ENCODE results near the gene CDCP2.
A peak's percentile ranks its signal among the peaks of the same experiment; 100 is the strongest.

The CDCP2 gene

DNA sequence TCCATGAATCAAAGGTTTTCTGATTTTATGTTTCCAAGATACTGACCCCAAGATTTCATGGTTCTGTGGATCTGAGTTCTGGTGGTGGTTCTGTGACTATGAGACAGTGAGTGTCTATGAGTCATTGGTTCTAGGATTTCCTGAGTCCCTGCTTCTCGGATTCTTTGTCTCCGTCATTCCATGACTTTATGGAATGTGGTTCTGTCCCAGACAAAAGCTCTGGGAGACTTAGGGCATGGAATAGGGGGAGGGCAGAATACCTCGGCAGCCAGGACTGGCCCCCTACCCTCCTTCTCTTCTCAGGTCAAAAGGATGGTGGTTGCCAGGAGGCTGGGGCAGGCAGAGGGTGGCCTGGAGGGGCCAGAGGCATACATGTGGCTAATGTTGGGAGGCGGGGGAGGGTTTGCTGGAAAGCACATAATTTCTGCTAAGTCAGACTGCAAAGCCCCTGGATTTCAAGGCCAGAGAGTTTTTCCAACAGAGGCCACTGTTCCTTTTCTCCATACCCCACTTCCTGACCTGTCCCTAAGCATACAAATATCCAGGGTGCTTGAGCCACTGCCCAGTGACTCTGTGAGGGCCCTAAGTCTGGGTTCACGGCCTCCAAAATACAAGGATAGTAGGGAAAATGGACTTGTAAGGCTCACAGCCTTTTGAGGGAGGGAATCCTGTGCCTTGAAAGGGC, 17.2 kb downstream of the CDCP2 start:
- no peak for DNase-seq

DNA sequence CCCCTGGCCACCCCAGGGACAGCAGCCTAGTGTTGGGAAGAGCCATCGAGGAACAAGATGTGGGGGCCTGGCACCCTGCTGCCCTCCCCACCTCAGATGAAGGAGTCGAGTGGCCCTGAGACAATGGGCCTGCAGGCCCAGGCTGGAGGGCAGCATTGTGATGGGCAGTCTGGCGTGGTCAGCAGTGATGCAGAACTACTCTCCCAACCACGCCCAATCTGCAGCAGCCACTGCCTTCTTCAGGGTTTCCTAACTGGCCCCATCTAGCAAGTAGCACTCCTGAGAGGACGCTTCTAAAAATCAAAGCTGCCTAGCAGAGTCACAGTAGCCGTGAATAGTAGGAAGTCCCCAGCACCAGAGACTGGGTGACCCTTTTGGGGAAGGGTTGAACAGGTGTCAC, 18.5 kb downstream of the CDCP2 start:
- DNase-seq, result no peak

DNA sequence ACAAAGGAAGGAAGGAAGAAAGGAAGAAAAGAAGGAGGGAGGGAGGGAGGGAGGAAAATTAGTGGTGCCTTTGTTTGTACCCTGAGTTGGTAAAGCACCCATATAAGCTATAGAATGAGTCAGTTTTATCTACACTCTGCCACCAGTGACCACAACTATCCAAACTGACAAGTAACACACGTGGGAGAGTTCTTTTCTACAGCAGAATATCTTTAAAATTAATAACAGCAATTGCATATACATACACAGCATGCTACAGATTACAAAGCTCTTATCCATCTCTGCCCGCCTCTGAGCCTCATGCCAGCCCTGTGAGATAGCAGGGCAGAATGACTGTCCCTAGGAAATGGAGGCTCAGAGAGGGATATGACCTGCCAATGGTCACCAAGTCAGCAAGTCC, 20.3 kb downstream of the CDCP2 start:
- DNase-seq, result no peak

DNA sequence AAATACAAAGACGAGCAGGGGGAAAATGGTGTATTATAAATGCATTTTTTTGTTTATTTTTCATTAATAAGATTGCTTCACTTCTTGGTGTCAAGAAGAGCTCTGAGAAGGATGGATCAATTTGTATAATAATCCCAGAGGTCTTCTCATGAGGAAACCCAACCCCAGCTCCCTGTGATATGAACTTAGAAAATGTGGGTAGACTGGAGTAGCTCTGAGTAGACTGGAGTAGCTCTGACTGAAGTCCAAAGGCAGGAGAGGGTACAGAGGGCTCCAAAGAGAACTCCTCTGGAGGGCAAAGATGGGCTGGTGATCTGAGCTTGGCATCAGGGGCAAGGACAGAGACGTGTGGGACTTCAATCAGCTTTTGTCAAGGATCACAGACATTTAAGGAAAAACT, 21.4 kb downstream of the CDCP2 start:
- no peak for DNase-seq

DNA sequence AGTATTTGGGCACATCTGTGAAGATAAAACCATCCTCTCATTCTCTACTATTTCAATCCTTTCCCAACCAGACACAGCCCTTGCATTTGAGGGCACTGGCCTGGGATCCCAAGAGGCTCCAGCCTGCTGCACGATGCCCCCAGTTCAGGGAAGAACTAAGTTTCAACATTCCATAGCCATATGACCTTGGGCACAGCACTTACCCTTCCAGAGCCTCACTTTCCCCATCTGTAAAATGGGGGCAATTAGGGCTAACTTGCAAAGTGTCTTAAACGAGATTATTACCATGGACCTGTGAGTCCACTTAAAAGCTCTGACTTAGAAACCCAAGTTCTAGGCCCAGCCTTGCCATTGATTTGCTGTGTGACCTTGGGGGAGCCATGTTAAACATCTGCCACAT, 22.9 kb downstream of the CDCP2 start:
- no peak for DNase-seq

DNA sequence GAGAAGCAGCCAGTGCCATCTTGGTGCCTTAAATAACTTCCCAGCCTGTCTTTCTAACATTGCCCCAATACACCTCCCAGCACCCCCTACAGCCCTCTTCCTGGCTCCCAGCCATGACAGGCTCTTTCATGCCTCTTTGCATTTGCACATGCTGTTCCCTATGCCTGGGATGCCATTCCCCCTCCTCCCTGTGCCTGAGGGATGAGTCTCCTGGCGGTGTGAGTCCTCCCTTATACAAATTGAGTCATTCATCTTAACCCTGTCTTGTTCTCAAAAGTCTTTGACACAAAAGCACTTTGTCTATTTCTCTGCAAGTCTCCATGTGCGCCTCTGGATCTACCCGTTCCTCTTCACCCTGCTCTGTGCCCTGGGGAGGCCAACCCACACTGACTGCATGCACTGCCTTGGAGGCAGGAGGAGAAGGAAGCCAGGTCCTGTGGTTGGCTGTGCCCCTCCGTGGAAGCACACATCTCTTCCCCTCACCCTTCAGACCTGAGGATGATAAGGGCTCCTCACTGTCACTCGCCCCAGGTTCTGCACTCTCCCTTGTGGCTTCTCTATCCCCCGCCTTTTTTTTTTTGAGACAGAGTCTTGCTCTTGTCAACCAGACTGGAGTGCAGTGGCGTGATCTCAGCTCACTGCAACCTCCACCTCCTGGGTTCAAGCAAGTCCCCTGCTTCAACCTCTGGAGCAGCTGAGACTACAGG, 25.1 kb downstream of the CDCP2 start:
- no peak for DNase-seq

DNA sequence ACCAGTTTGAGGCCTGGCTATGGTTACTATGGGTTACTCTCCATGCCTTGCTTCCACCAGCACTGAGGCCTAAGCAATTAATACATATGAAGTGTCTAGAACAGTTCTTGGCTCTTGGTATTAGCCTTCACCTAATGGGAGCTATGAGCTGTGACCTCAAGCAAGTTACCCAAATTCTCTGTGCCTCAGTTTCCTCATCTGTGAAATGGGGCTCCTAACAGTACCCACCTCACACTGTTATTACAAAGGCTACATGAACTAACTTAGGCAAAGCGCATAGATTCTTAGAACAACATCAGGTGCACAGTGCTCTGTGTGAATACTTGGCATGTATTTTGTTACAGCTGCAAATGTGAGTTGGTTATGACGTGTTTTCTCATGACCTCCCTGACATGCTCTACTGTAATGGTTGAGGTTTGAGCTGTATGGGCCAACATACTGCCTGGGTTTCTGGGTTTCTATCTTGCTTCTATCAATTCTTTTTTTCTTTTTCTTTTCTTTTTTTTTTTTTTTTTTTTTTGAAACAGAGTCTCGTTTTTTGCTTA, 26.5 kb downstream of the CDCP2 start:
- DNase-seq, result no peak

DNA sequence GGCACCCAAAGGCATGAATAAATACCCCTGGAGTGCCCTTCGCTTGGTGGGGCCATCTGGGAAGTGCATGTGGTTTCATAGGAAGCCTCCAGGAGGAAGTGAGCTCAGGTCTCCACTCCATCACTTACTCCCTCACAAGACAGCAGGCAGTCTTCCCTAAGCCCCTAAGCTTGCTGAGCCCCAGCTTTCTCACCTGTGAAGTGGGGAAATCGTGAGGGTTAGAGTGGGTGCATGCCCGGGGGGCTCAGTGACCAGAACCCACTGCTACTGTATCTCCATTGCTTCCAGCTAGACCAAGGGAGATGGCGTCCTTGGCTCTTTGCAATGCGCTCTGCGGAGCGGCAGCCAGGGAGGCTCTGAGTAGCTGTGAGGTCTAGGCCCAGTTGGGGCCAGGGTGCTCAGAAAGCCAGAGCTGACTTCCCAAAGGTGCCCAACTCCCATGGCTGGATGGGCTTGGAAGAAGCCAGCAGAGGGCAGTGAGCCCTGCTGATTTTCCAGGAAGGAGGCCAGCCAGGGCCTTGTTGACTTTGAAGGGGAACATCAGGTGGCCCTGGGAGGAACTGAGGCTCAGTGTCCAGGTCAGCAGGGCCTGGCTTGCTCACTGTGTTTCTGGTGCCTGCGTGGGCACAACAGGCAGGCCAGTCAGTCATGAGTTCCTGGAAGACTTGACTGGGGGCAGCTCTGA, 27.3 kb downstream of the CDCP2 start:
- DNase-seq, result no peak

DNA sequence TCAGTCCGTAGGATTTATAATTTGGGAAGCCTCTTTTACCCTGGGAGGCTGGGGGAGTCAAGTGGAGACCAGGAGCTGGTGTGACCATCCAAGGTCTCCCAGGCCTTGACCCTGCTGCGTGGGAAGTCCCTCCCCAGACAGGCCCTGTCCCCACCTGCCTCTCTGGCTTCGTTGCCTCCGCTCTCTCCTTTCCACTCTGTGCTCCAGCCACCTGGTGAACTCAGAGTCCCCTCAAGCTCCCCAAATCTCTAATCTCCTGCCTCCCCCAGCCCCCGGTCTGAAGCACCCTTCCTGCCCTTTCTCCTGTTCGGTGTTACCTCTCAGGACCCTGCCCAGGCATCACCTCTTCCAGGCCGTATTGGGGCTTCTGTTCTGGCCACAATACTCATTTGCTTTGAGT, 27.9 kb downstream of the CDCP2 start:
- no peak for DNase-seq

DNA sequence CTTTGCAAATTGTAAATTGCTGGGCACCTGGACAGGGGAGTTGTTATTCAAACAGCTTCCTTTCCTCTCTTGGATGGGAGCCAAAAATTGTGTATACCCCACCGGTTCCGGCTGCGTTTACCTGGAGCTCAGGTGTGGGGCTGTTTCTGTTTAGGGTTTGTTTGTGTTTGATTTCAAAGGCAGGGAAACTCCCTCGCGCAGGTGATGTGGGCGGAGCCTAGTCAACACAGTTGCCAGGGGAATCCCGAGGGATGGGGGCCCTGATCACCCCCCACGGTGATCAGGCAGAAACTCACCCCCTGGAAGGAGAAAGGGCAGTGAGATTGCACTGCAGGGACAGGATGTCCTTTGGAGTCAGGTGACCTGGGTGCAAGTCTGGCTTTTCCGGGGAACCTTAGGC, 28.3 kb downstream of the CDCP2 start:
- DNase-seq, result no peak

DNA sequence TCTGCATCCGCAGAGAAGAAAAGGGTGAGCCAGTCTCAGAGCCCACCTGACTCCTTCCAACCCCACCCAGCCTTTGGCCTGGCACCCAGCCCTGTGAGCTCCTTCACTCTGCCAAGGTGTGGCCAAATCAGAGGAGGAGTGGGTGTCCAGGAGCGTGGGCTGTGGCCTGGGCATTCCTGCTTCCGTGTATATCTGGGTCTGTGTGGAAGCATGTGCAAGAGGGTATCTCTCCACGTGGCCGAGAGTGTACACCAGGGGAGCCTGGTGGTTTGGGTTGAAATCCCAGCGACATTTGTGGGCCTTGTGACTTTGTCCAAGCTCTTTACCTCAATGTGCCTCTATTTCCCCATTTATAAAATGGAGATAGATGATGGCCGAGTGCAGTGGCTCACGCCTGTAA, 29.8 kb downstream of the CDCP2 start:
- DNase-seq, result no peak

DNA sequence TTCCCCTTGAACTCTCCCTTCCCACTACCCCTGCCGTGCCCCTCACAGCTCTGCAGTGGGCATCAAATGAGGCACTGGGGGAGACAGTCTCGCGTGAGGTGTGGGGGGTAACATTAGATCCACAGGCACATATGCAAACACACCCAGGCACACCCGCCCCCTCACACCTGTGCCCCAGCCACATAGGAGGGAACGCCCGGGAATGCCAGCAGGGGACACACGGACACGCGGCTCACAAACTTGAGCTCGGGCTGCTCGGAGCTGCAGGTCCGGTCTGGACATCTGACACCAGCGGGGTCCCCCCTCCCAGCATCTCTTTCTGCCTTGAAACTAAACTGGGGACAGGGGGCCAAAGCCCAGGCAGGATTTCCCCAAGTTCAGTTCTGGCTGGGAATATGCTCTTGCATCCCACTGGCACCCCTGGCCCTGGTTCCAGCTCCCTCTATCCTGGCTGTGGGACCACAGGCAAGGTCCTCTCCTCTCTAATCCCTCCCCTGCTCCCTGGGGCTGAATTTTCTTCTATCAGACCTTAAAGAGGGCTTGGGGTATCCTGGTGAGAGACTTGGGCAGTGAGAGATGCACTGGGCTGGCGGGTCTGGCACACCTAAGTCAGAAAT, 30.6 kb downstream of the CDCP2 start:
- no peak for DNase-seq

DNA sequence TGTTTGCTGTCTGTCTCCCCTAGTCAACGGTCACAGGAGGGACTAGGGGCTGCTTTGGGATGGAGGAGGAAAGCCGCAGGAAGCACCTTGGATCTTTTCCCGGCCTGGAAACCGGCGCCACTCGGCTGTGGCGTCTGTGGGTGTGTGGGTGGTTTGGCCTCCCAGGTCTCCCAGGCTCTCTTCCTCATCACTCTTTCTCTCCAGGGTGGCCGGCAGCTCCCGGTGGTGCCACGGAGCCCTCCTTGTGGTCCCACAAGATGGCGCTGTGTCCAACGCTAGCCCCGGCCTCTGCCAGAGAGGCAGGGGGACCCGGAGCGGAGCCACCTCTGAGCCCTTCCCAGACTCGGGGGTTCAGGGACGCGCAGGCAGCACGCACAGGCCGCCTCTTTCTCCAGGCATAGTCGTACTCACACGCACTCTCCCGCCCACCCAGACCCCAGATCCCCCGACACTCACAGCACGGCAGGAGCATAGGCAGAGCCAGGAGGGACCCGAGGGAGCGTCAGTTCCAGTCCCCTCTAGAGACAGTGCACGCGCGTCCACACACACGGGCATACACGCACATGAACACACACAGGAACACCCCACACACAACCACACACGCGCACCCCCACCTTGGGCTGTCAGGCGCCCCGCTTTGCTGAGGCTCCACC, 31.2 kb downstream of the CDCP2 start:
- peak; percentile 88 for DNase-seq

DNA sequence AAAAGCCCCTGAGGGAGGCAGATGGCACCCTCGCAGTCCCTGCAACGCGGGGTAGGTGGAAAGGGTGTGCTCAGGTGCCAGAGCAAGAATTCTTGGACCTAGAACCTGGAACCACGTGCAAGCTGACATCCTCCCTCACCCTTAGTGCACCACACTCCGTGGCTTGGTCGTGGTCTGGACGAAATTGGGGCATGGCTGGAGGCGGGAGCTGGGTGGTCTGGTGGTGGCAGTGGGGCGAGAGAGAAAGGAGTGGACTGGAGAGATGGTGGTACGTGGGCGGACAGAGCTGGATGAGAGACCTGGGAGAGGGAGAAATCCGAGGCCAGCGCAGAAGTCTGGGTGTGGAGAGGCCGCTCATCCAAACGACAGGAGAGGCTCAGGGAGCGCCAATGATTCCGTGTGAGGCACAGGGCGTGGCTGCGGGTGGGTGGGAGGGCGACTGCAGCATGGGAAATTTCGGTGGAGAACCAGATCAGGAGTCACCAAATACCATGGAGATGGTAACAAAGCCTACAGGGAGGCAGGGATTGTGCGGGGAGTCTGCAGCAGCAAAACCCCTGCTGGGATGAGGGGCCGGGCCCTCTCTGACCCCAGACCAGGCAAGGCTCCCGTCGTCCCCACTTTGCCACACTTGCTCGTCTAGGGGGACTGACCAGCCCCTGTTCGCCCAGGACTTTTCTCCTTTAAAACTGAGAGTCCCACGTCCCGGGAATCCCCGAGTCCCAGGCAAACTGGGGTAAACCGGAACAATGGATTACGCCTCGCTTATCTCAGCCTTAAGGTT, 31.9 kb downstream of the CDCP2 start:
- DNase-seq, result no peak

DNA sequence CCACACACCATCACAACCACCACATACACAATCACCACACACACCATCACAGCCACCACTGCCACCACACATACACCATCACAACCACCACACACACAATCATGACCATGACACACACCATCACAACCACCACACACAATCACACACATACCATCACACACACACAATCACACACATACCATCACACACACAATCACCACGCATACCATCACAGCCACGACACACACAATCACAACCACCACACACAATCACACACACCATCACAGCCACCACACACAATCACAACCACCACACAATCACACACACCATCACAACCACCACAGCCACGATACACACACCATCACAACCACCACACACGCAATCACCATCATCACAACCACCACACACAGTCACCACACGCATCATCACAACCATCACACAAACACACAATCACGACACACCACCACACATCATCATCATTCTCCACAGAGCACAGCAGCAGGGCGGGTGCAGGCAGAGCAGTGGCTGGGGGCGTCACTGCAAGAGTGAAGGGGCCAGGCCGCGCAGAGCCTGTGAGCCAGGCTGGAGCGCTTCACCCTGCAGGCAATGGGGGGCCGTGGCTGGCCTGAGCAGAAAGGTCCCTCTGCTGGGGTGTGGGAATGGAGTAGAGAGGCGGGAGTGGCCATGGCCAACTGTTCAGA, 32.6 kb downstream of the CDCP2 start:
- DNase-seq, result no peak

DNA sequence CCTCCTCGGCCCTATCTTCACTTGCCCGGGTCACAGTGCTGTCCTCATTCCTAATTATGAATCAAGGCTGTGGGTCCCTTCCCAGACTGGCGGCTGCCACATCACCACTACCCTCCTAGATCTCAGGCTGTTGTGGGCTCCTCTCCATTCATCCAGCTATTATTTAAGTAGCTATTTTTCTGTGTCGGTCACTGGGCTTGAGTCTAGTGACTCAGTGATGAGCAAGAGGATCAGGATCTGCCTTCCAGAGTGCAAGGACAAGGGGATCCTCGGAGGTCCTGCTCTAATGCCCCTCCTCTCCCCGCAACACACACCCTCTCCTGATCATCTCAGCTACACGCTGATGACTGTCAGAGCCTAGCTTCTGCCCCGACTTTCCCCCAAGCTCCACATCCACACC, 34.1 kb downstream of the CDCP2 start:
- DNase-seq, result no peak

DNA sequence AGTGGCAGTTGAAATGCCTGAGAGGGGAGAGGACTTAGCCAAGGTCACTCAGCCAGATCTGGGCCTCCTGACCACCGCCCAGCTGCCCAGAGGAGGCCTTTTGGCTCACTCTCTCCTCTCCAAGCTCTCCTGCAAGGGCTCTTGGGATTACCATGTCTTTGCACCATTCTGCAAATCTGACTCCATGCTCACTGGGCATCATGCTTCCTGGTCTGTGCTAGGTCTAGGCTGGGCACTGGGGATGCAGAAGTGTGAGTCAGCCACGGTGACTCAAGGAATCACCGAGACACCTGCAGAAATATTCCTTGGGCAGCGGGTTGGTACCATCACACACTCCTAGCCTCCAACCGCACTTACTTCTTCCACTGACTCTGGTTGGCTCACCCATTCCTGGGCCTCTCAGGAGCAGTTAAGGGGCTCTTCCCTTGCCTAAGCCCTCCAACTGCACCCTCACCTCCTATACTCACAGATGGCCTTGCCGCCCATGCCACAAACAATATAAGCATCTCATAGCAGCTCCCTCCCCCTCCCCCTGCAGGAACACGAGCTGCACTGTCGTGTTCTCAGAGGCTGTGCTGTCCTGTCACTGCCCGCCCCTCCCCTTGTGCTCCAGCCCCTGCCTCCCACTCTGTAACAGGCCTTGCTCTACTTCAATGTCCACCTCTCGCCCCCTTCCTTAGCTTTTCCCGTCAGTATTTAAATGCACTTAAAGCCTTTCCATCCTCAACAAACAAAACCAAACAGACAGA, 34.8 kb downstream of the CDCP2 start:
- DNase-seq, result no peak

DNA sequence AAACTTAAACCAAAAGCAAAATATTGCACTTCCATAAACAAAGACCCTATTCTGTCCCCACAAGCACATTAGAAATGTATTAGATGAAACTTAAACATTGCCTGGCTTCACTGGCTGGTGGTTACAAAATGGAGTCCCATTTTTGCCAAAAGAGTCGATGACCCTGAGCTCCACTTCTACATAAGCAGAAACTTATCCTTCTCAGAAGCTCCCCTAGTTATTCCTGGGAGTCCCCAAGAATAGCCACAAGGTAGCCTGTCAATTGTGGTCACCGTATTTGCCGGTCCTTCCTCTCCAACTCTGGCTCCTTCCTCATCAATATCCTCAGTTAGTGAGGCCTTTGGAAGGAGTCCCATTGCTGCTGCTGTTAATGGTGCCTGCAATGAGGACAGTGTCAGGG, 37.3 kb downstream of the CDCP2 start:
- no peak for DNase-seq

DNA sequence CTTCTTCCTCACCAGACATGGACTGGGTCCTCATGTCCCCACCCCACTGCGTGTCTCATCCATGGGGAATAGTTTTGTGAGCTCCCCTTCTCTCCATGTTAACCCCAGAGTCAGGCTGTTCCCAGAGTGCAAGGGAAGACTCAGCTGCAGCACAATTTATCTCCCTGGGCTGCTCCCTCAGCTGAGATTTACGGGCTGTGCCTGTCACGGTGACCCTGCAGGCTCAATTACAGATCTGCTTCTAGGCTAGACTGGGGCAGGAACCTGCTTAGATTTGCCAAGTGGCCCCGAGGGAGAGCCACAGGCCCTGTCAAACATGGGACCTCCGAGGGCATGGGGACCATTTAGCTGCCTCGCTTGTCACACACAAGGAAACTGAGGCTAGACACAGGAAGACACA, 37.8 kb downstream of the CDCP2 start:
- DNase-seq, result no peak

DNA sequence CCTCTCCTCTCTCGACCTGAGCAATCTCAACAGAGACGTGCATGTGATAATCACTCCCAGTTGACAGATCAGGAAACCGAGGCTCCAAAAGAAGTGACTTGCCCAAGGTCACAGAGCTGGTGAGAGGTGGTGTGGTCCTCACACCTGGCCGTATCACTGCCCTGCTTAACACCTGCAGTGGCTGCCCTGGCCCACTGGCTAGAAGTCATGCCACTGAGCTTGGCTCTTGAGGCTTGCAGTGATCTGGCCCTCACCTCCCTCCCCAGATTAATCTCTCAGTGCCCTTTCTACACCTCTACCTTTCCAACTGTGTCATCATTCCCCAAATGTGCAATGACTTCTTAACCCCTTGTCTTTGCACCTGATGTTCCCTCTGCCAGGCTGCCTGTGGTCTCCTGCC, 38.8 kb downstream of the CDCP2 start:
- DNase-seq, result no peak
